ENCODE results near the gene VPS37D. TPM values are rescaled to one million over a fixed set of nuclear protein-coding genes. Genes with fewer than 3 reads are reported as not detected.
A peak's percentile ranks its signal among the peaks of the same experiment; 100 is the strongest.
"Not testable (repeated sequence)": the region's sequence is repeated elsewhere in the genome, so short reads cannot be mapped to it uniquely, and the experiment has no call there.

VPS37D gene
- total RNA-seq, 1 donor from 2014 or later: 0.40 TPM

GRCh38 chr7:73652541-73652949 lies 15.1 kb upstream of the VPS37D start:
- no peak for DNase-seq
- H3K27ac Mint-ChIP-seq: no peak overlapping the region
- H3K4me3 Mint-ChIP-seq: no peak overlapping the region
- H3K27me3 Mint-ChIP-seq: peaks cover 32% of the 10 kb centered on the region
- intact Hi-C loops (cut with micrococcal nuclease): no loop called here
- no peaks in the 10 kb centered on the region for H3K36me3 Mint-ChIP-seq (ENCODE audit: low read depth)
- no peaks in the 10 kb centered on the region for H3K9me3 Mint-ChIP-seq
- H3K4me1 Mint-ChIP-seq: peaks cover 10% of the 10 kb centered on the region

DNA sequence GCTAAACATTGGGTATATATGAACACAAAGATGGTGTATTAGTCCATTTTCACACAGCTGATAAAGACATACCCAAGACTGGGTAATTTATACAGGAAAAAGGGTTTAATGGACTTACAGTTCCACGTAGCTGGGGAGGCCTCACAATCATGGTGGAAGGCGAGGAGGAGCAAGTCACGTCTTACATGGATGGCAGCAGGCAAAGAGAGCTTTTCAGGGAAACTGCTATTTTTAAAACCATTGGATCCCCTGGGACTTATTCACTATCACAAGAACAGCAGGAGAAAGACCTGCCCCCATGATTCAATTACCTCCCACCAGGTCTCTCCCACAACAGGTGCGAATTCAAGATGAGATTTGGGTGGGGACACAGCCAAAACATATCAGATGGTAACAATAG lies 12.3 kb upstream of the VPS37D start:
- intact Hi-C loops (cut with micrococcal nuclease); DNase-seq; H3K27ac Mint-ChIP-seq; H3K4me3 Mint-ChIP-seq; H3K9me3 Mint-ChIP-seq; H3K4me1 Mint-ChIP-seq; H3K36me3 Mint-ChIP-seq (ENCODE audit: low read depth): not testable (repeated sequence)
- peaks cover 14% of the 10 kb centered on the region for H3K27me3 Mint-ChIP-seq

DNA sequence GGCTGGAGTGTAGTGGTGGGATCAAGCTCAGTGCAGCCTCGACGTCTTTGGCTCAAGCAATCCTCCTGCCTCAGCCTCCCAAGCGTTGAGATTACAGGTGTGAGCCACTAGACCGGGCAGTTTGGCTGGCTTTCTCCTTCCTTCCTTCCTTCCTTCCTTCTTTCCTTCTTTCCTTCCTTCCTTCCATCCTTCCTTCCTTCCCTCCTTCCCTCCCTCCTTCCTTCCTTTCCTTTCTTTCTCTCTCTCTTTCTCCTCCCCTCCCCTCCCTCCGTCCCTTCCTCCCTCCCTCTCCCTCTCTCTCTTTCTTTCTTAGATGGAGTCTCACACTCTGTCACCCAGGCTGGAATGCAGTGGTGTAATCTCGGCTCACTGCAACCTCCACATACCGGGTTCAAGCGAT lies 7.6 kb upstream of the VPS37D start:
- Mint-ChIP-seq H3K27ac (no peak overlapping the region), H3K27me3 (peaks cover 22% of the 10 kb centered on the region), H3K4me1 (no peaks in the 10 kb centered on the region), H3K36me3 (ENCODE audit: low read depth) (no peaks in the 10 kb centered on the region), H3K9me3 (peaks cover 6% of the 10 kb centered on the region), H3K4me3 (no peak overlapping the region)
- intact Hi-C loops (cut with micrococcal nuclease): no loop called here
- no peak for DNase-seq

- H3K36me3 Mint-ChIP-seq (ENCODE audit: low read depth); intact Hi-C loops (cut with micrococcal nuclease); H3K27ac Mint-ChIP-seq; H3K4me3 Mint-ChIP-seq; H3K4me1 Mint-ChIP-seq; H3K9me3 Mint-ChIP-seq; DNase-seq: not testable (repeated sequence)
- H3K27me3 Mint-ChIP-seq: peaks cover 26% of the 10 kb centered on the region
Observed at GRCh38 chr7:73660594-73660993, 7.0 kb upstream of the VPS37D start.

DNA sequence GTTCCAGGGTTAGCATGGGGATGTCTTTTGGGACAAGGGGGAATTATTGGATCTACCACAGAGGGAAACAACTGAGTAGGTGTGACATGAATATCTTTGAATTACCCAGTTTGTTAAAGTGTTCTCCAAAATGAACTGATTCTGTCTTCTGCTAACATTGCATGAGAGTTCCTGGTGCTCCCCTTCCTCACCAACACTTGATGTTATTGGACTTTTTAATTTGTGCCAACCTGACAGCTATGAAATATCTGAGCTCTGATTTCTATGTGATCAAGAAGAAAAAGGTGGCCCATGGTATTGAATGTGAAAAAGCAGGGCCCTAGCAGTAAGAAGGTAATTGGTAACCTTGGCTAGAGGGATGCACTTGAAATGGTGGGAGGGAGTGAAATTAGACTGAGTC lies 4.6 kb upstream of the VPS37D start:
- H3K4me1 Mint-ChIP-seq: peaks cover 7% of the 10 kb centered on the region
- DNase-seq: no peak
- no peak overlapping the region for H3K27ac Mint-ChIP-seq
- no peak overlapping the region for H3K4me3 Mint-ChIP-seq
- peaks cover 33% of the 10 kb centered on the region for H3K27me3 Mint-ChIP-seq
- no peaks in the 10 kb centered on the region for H3K36me3 Mint-ChIP-seq (ENCODE audit: low read depth)
- intact Hi-C loops (cut with micrococcal nuclease): no loop called here
- peaks cover 6% of the 10 kb centered on the region for H3K9me3 Mint-ChIP-seq

DNA sequence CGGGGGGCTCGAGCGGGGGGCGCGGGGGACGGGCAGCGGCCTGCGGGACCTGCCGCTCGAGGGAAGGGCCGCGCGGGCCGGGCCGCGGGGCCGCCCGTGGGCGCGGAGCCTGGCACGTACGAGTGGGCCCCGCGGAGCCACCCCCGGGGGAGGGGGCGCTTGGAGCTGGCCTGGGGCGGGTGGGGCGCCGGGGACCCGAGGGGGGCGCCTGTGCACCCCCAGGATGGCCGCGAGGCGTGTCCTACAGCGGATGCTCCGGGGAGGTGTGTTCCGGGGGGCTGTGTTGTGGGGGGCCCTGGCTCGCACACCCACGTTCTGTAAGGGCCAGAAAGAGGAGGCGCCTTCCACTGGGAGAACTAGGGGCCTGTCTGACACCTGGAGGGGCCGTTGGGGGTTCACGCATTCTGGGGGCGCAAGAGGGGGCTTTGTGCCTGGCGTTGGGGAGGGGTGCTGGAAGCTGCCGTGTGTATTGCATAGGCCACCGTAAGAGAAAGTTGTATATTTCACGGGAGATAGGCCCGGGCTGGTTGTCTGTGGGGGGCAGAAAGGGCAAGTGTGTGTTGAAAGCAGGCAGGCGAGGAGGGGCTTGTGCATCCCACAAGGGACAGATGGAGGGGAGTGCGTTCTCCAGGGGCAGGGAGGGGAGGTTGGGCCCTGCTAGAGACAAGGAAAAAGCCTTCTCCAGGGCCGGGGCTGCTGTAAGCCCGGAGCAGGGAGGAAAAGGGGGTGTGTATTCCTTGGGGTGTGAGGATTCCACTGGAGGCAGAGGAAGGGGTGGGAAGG lies 663 bp downstream of the VPS37D start:
- Mint-ChIP-seq H3K27ac (no peak overlapping the region), H3K4me3 (peak overlapping the region; percentile 81), H3K4me1 (peaks cover 13% of the 10 kb centered on the region), H3K36me3 (ENCODE audit: low read depth) (no peaks in the 10 kb centered on the region), H3K9me3 (peaks cover 1% of the 10 kb centered on the region), H3K27me3 (peaks cover 42% of the 10 kb centered on the region)
- intact Hi-C loops (cut with micrococcal nuclease): loop anchor here (5.0 kb wide), 1 partner anchor 146 kb away; the partner anchor contains the start of gene BAZ1B
- no peak for DNase-seq

- DNase-seq: no peak
- no peaks in the 10 kb centered on the region for H3K9me3 Mint-ChIP-seq
- H3K27ac Mint-ChIP-seq: no peak overlapping the region
- H3K4me3 Mint-ChIP-seq: peak overlapping the region; percentile 78
- H3K4me1 Mint-ChIP-seq: peaks cover 13% of the 10 kb centered on the region
- no peaks in the 10 kb centered on the region for H3K36me3 Mint-ChIP-seq (ENCODE audit: low read depth)
- intact Hi-C loops (cut with micrococcal nuclease): loop anchor here (5.0 kb wide), 1 partner anchor 147 kb away; the partner anchor contains the start of gene BAZ1B
- peaks cover 40% of the 10 kb centered on the region for H3K27me3 Mint-ChIP-seq
Observed at GRCh38 chr7:73668886-73669230, 1.2 kb downstream of the VPS37D start.

- no peak for DNase-seq
- H3K4me1 Mint-ChIP-seq: peaks cover 13% of the 10 kb centered on the region
- peaks cover 37% of the 10 kb centered on the region for H3K27me3 Mint-ChIP-seq
- peak overlapping the region; percentile 49 for H3K27ac Mint-ChIP-seq
- no peaks in the 10 kb centered on the region for H3K9me3 Mint-ChIP-seq
- intact Hi-C loops (cut with micrococcal nuclease): loop anchor here (5.0 kb wide), 1 partner anchor 147 kb away; the partner anchor contains the start of gene BAZ1B
- H3K4me3 Mint-ChIP-seq: no peak overlapping the region
- no peaks in the 10 kb centered on the region for H3K36me3 Mint-ChIP-seq (ENCODE audit: low read depth)
Observed at GRCh38 chr7:73669288-73669701, 1.7 kb downstream of the VPS37D start.

- Mint-ChIP-seq H3K4me3 (no peak overlapping the region), H3K4me1 (peaks cover 13% of the 10 kb centered on the region), H3K9me3 (no peaks in the 10 kb centered on the region), H3K27me3 (peaks cover 33% of the 10 kb centered on the region), H3K27ac (no peak overlapping the region), H3K36me3 (ENCODE audit: low read depth) (no peaks in the 10 kb centered on the region)
- no peak for DNase-seq
- intact Hi-C loops (cut with micrococcal nuclease): loop anchor here (5.0 kb wide), 1 partner anchor 148 kb away; the partner anchor contains the start of gene BAZ1B
Observed at GRCh38 chr7:73669858-73670385, 2.3 kb downstream of the VPS37D start.

DNA sequence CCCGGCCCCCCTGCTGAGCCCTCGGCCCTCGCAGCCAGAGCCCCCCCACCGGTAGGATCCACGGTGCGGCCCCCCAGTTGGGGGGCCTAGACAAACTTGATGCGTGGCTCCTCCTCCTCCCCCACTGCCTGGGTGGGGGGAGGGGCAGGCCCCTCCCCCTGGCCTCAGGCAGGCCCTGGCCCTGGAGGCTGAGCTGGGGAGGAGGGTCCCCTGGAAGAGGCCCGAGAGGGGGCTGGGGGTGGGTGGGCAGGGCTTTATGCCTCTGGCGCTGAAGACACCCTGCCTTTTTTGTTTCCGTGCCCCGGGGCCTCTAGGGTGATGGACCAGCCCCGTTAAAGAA lies 3.7 kb downstream of the VPS37D start:
- intact Hi-C loops (cut with micrococcal nuclease): no loop called here
- no peak overlapping the region for H3K27ac Mint-ChIP-seq
- peaks cover 24% of the 10 kb centered on the region for H3K27me3 Mint-ChIP-seq
- peaks cover 9% of the 10 kb centered on the region for H3K4me1 Mint-ChIP-seq
- H3K4me3 Mint-ChIP-seq: no peak overlapping the region
- DNase-seq: no peak
- no peaks in the 10 kb centered on the region for H3K9me3 Mint-ChIP-seq
- no peaks in the 10 kb centered on the region for H3K36me3 Mint-ChIP-seq (ENCODE audit: low read depth)

DNA sequence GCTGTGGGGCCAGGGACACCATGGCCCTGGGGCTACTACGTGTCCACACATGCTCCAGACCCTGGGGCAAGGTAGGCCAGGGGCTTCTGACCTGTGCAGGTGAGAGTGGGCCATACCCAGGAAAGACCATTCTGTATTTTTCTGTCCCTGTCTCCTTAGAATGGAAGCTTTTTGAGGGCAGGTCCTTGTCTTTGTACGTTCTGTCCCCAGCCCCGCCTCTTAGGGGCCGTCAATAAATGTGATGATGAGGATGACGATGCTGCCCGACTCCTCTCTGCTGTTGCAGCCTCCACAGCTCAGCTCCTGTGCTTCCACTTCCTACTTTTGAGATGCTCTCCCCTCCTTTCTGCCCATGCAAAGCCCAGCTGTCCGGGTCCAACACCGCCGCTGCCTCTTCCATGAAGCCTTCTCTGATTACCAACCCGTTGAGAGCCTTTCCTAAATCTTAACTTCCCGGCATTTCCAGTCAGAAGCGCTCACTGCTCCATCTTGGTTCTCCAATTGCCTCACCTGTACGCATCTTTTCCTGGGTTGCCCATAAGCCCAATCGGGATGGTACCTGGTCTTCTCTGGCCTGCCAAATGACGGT lies 4.3 kb downstream of the VPS37D start:
- H3K27me3 Mint-ChIP-seq: peaks cover 24% of the 10 kb centered on the region
- H3K4me1 Mint-ChIP-seq: peaks cover 9% of the 10 kb centered on the region
- no peak overlapping the region for H3K4me3 Mint-ChIP-seq
- H3K36me3 Mint-ChIP-seq (ENCODE audit: low read depth): no peaks in the 10 kb centered on the region
- no peak overlapping the region for H3K27ac Mint-ChIP-seq
- no peak for DNase-seq
- intact Hi-C loops (cut with micrococcal nuclease): no loop called here
- no peaks in the 10 kb centered on the region for H3K9me3 Mint-ChIP-seq

- Mint-ChIP-seq H3K36me3 (ENCODE audit: low read depth) (peaks cover 14% of the 10 kb centered on the region), H3K27ac (no peak overlapping the region)
Observed at GRCh38 chr7:73674468-73675124, 7.0 kb downstream of the VPS37D start.

DNA sequence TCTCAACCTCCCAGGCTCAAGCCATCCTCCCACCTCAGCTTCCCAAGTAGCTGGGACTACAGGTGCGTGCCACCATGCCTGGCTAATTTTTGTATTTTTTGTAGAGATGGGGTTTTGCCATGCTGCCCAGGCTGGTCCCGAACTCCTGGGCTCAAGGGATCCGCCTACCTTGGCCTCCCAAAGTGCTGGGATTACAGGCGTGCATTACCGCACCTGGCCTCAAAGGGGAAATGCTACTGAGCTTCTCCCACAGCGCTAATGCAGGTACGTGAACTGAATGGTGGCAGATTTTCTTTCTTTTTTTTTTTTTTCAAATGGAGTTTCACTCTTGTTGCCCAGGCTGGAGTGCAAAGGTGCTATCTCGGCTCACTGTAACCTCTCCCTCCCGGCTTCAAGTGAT lies 8.4 kb downstream of the VPS37D start:
- H3K36me3 Mint-ChIP-seq (ENCODE audit: low read depth): peaks cover 17% of the 10 kb centered on the region
- DNase-seq; intact Hi-C loops (cut with micrococcal nuclease); H3K27me3 Mint-ChIP-seq; H3K27ac Mint-ChIP-seq; H3K4me1 Mint-ChIP-seq; H3K9me3 Mint-ChIP-seq; H3K4me3 Mint-ChIP-seq: not testable (repeated sequence)

More at GRCh38 chr7:73674468-73675124, 7.0 kb downstream of the VPS37D start:
- DNase-seq: no peak
- Mint-ChIP-seq H3K27me3 (peaks cover 14% of the 10 kb centered on the region), H3K4me3 (no peak overlapping the region), H3K4me1 (no peaks in the 10 kb centered on the region), H3K9me3 (no peaks in the 10 kb centered on the region)
- intact Hi-C loops (cut with micrococcal nuclease): no loop called here

DNA sequence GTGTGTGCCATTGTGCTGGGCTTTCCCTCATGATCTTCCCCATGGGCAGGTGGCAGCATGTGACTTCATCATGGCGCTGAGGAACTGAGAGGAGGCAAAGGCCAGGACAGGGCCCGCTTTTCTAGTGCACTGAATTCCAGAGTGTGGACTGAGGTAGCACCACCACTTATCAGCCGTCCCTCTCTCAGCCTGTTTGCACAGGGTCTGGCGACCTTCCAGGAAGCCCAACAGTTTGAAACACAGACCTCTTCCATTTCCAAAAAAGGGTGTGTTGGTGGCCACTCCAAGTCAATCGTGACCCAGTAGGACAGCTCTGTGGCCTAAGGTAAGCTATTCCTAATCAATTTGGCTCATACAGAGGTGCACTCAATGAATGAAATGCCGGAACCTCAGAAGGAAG lies 11.2 kb downstream of the VPS37D start:
- intact Hi-C loops (cut with micrococcal nuclease): no loop called here
- DNase-seq: no peak
- Mint-ChIP-seq H3K36me3 (ENCODE audit: low read depth) (peaks cover 27% of the 10 kb centered on the region), H3K27me3 (peaks cover 2% of the 10 kb centered on the region), H3K4me3 (no peak overlapping the region), H3K4me1 (peaks cover 20% of the 10 kb centered on the region), H3K9me3 (no peaks in the 10 kb centered on the region), H3K27ac (no peak overlapping the region)

All from activated CD4-positive, alpha-beta T cell treated with anti-CD3 and anti-CD28 coated beads, Interleukin-2, amount 10 ng/mL, durations not matched to agents 24 days and 14 days (primary cell).